GM04503 (cell line): ENCODE measurements around the gene IFITM10.
"Not testable (repeated sequence)": the region's sequence is repeated elsewhere in the genome, so short reads cannot be mapped to it uniquely, and the experiment has no call there.

Experiments
- DNase-seq: peaks from one replicate; pipeline ENCODE4 v3.0.0-alpha.2; 2012; ENCODE audit warnings: low read depth

IFITM10 gene

DNA sequence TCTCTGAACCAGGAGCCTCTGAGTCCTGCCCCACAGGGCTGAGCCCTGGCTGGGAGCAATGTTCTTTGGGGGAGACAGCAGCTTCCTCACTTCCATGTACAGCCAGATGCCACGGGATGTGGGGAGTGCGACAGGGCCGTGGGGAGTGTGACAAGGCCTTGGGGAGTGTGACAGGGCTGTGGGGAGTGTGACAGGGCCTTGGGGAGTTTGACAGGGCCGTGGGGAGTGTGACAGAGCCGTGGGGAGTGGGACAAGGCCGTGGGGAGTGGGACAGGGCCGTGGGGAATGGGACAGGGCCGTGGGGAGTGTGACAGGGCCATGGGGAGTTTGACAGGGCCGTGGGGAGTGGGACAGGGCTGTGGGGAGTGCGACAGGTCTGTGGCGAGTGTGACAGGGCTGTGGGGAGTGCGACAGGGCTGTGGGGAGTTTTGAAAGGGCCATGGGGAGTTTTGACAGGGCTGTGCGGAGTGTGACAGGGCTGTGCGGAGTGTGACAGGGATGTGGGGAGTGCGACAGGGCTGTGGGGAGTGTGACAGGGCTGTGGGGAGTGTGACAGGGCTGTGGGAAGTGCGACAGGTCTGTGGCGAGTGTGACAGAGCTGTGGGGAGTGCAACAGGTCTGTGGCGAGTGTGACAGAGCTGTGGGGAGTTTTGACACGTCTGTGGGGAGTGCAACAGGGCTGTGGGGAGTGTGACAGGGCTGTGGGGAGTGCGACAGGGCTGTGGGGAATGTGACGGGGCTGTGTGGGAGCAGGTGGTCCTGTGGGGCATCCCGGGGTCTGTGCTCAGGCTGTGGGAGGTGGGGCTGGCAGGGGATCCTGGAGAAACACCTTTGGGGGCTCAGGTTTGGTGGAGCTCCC lies 60.0 kb downstream of the IFITM10 start:
- no peak for DNase-seq

- DNase-seq, result not testable (repeated sequence)
Observed at GRCh38 chr11:1689250-1690166, 60.9 kb downstream of the IFITM10 start.

DNA sequence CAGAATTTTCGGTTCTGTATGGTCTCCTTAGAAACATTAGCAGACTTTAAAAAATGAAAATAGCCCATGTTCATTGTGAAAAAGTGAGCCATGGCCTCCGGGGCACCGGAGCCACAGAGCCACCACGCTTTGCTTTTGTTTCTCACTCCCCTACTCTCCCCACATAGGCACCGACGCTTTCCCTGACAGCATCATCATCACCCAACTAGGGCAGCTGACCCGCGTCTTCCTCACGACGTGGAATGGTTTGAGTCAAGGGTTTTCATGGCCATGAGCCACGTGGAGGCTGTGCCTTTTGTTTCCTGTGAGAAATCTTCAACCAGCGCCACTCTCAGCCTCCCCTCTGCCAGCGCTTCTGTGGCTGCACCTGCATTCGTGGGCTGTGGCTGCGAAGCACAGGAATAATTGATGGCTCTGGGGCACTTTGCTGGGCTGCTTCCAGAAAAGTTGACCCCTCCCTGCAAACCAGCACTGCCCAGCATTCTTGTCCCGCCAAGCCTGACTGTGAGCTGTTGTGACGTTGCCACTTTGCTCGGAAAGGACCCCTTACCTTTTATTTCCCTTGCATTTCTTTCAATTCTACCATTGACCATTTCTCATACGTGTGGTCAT lies 62.0 kb downstream of the IFITM10 start:
- DNase-seq, result not testable (repeated sequence)

DNA sequence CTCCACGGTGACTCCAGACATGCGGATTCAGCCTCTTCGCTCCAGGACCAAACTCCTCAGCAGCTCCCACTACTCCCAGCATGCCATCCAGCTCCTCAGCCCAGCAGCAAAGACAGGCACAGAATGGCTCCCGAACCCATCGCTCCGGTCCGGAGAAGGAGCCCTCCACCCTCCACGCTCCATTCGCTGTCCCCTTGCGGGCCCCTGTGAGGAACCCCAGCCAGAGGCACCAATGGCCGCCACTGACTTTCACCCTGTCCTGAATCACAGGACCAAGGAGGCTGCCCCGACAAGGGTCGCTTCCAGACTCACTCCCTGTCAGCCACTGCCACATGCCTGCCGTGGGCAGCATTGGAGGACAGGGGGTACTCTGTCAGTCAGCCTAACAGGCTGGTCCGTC lies 64.2 kb downstream of the IFITM10 start:
- not testable (repeated sequence) for DNase-seq

DNA sequence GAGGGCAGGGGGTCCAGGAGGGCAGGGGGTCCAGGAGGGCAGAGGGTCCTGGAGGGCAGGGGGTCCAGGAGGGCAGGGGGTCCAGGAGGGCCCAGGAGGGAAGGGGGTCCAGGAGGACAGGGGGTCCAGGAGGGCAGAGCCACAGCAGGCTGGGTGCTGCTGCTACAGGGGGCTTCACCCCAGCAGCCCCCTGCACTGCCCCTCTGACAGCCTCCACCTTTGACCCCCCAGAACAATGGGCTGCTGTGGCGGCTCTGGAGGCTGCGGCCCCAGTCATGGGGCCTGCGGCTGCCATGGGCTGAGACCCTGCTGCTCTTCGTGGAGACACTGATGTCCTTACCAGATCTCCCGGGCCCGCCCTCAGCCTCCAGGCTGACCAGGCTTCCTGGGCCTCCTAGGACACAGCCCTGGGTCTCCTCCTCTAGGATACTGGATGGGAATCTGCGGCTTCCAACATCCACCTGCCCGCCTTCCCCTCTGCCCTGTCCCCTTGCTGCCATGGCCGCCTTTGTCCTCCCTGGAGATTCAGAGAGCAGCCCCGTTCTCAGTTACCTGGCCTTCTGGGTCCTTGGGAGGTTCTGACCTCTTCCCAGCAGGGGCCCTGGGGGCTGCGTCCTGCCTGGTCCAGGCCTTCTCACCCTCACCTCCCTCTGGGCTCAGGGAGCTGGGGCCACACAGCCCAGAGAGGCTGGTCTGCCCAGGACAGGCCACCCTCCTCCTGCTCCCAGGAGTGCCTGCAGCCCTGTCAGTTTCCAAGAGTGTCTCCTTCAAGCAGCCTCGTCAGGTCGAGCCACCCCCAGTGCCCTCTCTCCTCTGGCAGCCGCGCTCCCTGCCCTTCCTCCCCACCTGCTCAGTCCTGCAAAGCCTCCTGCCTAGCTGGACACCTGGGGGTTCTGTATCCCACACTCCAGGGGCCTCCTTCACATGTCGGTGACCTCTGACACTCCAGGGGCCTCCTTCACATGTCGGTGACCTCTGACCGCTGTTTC lies 65.2 kb downstream of the IFITM10 start:
- not testable (repeated sequence) for DNase-seq

GRCh38 chr11:1683904-1684572 lies 66.4 kb downstream of the IFITM10 start:
- DNase-seq, result not testable (repeated sequence)

DNA sequence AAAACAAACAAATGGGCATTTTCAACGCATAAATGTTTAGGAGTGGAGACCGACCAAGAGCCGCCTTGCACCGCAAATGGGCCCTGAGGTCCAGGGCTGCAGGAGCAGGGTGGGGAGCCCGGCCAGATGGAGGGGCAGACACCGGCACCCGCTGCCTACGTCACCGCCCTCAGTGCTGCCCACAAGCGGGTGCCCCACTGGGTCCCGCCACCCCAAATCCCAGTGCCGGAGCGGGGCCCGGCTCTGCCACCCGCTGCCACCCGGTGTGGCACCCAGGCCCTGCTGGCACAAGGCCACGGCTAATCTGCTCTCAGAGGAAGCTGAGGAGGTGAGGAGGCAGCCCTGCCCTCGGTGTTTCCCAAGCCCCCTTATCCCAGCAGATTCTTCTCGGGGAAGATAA lies 67.2 kb downstream of the IFITM10 start:
- DNase-seq, result not testable (repeated sequence)
